COR-L47 (cell line): ENCODE measurements around the gene TRIM58.

ENCODE experiments used
- DNase-seq: peaks from one replicate; lab custom pipeline; 2025; lab: John Stamatoyannopoulos, UW

Gene TRIM58

GRCh38 chr1:247857069-247857984 is at the start of gene TRIM58:
TRIM58 (plus strand) TSS chr1:247857187; CDS start chr1:247857247, 60 bp downstream.
- DNase-seq: no peak

DNA sequence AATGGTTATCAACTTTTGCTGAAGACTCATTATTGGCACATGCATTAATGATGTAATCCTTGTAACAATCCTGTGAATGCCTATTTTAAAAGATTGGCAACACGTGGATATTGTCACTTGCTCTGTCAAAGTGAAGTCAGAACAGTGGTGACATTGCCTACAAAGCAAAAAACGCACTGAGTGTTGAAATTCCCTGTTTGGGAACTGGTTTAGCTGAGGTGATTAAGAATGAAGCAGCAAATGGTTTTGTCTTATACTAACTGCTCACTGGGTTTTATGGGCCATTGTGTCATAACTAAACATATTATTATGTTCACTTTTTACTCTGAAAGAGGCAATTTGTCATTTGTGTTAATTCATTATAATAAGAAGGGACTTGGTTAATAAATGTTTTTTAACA is 44.4 kb upstream of the TRIM58 start:
- no peak for DNase-seq

GRCh38 chr1:247822060-247822459 is 34.9 kb upstream of the TRIM58 start:
- no peak for DNase-seq

- DNase-seq: no peak
Observed at GRCh38 chr1:247824023-247824422, 33.0 kb upstream of the TRIM58 start, which contains the start of gene OR14A16. OR14A16 (minus strand) TSS chr1:247824119; CDS start chr1:247815729, 8,390 bp downstream.

DNA sequence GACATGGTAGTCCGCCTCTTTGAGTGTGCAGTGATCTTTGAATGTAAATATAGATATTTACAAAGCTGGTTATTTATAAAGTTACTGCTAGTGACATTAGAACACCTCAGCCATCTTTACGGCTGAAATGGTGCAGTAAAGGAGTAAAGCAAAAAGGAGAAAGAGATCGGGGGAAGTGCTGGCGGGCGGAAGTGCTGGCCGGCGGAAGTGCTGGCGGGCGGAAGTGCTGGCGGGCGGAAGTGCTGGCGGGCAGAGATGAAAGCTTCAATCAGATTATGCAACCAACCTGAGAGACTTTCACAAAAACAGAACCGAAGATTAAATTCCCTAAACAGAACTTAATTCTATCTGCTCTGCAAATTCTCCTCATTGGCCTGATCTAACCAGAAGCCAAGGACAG is 31.6 kb upstream of the TRIM58 start:
- no peak for DNase-seq

DNA sequence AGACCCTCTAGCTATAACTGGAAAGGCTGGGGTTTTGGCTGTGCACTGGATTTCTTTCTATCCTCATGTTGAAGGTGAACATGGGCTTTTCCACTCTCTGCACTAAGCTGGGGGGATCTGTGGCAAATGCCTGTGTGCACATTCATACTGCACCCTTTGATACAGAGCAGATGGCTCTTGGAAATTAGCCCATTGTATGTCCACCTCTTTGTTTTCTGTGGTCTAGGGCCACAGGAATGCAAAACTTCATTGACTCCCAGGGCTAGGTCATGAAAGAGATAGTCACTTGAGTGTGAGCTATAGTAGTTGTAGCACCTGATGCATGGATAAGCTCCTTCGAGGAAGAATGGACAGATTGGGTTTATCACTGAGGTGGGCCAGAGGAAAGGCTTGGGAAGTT is 27.3 kb upstream of the TRIM58 start:
- no peak for DNase-seq

DNA sequence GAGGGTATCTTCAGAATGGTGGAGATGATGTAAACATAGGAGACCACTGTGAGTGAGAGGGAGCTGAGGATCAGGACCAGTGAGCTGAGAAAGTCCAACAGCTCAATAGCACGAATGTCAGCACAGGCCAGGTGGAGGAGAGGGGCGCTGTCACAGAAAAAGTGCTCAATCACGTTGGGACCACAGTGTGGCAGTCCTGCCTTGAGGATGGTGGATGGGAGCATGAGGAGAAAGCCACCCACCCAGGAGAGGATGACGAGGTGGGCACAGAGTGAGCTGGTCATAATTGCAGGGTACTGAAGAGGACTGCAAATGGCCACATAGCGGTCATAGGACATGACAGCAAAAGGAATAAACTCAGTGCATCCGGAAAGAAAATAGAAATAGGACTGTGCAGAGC is 23.4 kb upstream of the TRIM58 start:
- no peak for DNase-seq

DNA sequence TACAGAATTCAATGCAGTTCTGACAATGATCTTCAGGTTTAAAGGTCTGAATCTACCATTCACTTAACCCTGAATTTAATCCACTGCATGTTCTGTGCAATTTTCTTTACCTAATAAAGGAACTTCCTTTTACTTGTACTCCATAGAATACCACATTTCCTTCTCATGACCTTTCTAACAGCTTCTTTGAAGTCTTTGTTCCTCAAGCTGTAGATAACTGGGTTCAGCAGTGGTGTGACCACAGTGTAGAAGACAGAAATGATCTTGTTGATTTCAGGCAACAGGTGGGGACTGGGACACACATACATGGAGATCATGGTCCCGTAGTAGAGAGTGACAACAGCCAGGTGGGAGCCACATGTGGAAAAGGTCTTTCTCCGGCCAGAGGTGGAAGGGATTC is 16.2 kb upstream of the TRIM58 start:
- DNase-seq: no peak

DNA sequence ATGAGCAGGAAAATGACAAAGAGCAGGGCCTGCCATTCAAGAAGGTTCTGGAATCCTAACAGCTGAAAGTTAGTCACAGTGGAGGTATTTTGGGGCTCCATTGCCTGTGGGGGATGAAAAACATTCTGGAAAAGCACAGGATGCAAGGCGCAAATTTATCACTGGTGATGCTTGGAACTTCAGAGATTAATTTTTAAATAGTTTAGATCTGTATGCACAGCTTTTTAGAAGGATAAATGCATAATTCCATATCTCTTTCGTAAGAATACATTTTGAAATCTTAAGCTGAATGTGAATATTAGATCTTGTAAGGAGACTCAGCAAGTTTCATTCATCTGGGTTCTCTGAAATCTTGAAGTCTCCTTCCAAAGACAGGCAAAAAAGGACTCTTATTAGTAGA is 15.2 kb upstream of the TRIM58 start, which contains the start of gene OR11L1:
Gene OR11L1 (minus strand): TSS at position 101 of the 400 bp plus-strand sequence. CDS start 0 bp downstream, at position 101.
- no peak for DNase-seq

DNA sequence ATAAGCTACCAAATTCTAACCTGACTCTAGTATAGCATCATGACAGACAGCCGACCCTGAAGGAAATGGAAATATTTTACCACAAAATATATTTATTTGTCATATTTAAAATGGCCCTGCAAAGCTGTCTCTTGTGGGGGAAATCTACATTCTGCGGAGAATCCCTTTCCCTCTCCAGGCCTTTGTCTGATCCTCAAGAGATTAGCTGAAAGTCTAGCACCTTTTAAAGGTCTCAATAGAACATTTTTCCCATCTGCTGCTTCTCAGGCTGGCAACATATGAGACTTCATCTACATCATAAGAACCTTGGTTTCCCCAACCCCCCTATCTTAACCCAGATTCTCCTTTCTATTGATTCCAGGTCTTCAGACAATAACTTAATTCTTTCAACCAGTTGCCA is 13.6 kb upstream of the TRIM58 start:
- DNase-seq: no peak

DNA sequence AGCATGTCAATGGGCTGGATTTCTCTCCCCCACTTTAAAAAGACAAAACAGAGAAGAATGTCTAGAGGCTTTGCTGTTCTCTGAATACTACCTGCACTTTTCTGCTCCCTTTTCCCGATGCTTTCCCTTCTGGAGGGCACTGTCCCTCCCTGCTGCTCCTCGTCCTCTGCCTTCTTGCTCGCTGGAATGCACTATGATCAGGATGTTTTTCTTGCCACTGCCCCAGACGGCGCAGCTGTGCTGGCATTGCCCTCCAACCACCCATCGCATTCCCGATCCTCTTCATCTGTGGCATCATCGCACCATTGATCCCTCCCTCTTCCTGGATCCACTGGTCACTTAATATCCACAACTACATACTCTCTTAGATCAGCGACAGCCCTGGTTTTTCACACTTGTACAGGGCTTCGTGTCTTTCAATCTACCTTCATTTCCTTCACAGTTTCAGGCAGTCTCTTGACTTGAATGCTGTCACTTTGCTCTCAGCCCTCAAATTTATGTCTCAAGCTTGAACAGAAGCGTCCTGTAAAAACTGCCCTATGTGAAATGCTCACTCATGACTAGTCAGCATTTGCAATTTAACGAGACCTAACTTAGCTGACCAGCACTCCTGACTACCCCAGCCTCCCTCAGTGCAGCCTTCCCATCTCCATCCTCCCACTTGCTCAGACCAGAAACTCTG is 11.8 kb upstream of the TRIM58 start:
- no peak for DNase-seq

GRCh38 chr1:247845693-247846017 is 11.3 kb upstream of the TRIM58 start:
- no peak for DNase-seq

GRCh38 chr1:247848346-247848745 is 8.6 kb upstream of the TRIM58 start:
- DNase-seq: no peak

GRCh38 chr1:247849616-247850015 is 7.4 kb upstream of the TRIM58 start:
- no peak for DNase-seq

- DNase-seq: no peak
Observed at GRCh38 chr1:247854899-247855545, 2.0 kb upstream of the TRIM58 start.

GRCh38 chr1:247855911-247856310 is 1.1 kb upstream of the TRIM58 start:
- no peak for DNase-seq

GRCh38 chr1:247857985-247858619 is 1.1 kb downstream of the TRIM58 start:
- DNase-seq: no peak

DNA sequence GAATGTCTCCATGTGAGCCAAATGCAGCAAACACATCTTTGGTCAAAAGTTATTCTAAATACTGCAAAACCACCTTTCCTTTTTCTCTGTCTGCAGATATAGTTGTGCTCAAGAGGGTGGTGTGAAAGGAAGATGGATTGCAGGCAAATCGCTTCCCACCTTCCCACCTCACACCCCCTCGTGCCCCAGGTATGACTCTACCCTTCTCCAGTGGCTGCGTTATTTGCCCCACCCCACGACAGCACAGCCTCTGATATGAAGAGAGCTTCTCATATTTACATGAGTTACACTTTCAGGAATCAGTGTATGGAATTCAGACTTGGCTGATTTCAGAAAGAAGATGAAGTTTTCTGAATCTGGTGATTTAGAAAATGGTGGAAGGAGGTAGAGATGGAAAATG is 5.8 kb downstream of the TRIM58 start:
- DNase-seq: no peak

- no peak for DNase-seq
Observed at GRCh38 chr1:247864644-247865043, 7.7 kb downstream of the TRIM58 start.

- no peak for DNase-seq
Observed at GRCh38 chr1:247865416-247865815, 8.4 kb downstream of the TRIM58 start.

GRCh38 chr1:247883346-247883745 is 26.4 kb downstream of the TRIM58 start:
- DNase-seq: no peak

GRCh38 chr1:247884797-247885413 is 27.9 kb downstream of the TRIM58 start:
- no peak for DNase-seq
